GM15510 (cell line): ENCODE results near the gene MISP.

Source experiments
- POLR2A ChIP-seq: IDR thresholded peaks from 3 replicates; pipeline ENCODE4 v1.6.1; 2011; ENCODE audit warnings: borderline replicate concordance; ENCODE audit not compliant: insufficient read length; ENCODE audit errors: extremely low read depth

The MISP gene

DNA sequence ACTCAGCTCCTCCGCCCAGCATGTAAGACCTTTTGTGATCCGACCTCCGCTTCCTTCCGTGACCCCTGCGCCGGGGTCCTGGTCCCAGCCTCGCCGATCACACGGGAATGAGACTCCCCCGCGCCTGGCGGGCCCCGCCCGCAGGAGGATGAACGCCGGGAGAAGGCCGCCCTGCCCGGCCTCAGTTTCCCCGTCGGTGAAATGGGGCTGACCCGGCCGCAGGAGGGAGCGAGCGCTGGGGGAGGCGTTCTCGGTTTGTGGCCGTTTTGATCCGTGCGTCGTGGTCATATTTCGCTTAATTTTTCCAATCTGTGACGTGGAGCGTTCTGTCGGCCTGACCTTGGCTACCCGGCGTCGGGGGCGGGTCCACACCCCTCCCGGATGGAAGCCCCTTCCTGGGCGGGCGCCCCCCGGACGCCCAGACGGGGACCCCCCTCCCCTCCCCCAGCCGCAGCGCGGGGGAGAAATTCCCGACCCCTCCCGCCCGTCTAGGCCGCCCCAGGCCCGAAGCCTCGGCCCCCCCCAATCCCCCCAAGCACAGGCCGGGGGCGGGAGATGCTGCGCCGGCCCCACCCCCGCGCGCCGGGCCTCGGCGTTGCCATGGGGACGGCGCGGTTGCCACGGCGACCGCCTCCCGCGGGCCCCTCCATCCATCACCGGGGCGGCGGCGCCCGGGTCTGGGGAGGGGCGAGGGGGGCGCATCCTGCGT, 31.1 kb upstream of the MISP start:
- TF ChIP-seq POLR2A = no peak

DNA sequence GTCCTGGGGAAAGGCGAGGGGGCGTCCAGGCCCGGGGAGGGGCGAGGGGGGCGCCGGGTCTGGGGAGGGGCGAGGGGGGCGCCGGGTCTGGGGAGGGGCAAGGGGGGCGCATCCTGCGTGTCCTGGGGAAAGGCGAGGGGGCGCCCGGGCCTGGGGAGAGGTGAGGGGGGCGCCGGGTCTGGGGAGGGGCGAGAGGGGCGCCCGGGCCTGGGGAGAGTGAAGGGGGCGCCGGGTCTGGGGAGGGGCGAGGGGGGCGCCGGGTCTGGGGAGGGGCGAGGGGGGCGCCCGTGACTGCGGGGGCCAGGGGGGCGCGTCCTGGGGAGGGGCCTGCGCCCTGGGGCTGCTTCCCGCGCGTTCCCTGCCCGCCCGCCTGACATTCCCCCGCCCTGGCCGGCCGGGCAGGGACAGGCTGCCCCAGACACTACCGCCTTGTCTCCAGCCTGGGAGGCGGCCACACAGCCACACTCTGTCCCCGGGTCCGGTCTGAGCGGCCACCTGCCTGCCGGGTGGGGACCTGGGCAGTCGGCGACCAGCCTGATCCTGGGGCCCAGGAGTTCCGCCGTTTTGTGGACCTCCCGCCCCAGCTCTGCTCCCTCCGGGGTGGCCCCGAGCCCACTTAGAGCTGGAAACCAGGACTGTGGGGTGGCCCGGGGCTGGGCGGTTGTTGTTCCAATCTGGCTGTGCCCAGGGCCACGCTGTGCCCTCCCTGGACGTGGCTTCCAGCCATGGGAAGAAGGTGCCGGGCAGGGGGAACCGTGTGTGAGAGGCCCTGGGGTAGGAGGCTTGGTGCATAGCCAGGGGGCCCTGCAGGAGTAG, 30.4 kb upstream of the MISP start:
- no peak for TF ChIP-seq POLR2A

- TF ChIP-seq POLR2A = no peak
Observed at GRCh38 chr19:722553-723101, 28.3 kb upstream of the MISP start.

DNA sequence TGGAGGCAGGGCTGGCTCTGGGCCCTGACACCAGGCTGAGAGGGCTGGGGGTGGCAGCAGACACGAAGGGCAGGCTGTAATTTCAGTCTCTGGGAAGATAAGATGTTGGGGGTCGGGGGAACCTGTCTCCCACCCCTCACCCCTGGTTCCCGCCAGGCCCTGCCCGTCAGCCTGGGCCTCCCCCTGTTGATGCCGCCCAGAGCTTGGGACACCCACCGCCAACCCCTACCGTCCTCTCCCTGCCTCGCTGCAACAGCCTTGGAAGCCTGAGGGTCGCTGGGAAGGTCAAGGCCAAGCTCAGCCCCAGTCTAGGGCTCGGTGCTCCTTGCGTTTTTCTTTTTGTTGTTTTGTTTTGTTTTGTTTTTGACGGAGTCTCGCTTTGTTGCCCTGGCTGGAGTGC, 27.7 kb upstream of the MISP start:
- TF ChIP-seq POLR2A = no peak

DNA sequence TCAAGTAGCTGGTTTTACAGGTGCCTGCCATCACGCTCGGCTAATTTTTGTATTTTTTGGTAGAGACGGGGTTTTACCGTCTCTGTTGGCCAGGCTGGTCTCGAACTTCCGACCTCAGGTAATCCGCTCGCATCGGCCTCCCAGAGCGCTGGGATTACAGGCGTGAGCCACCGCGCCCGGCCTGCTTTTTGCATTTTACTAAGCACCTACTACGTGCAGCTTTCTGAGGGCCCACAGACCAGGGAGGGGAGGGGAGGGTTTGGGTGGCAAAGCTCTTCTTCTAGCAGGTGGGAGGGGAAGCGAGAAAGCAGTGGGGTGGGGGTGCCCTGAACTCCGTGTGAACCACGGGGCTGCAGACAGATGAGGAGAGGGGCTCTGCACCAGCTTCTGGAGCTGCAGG, 27.2 kb upstream of the MISP start:
- TF ChIP-seq POLR2A = no peak

- TF ChIP-seq POLR2A = no peak
Observed at GRCh38 chr19:725461-726089, 25.3 kb upstream of the MISP start.

GRCh38 chr19:726993-727956, 23.6 kb upstream of the MISP start:
- TF ChIP-seq POLR2A = no peak

DNA sequence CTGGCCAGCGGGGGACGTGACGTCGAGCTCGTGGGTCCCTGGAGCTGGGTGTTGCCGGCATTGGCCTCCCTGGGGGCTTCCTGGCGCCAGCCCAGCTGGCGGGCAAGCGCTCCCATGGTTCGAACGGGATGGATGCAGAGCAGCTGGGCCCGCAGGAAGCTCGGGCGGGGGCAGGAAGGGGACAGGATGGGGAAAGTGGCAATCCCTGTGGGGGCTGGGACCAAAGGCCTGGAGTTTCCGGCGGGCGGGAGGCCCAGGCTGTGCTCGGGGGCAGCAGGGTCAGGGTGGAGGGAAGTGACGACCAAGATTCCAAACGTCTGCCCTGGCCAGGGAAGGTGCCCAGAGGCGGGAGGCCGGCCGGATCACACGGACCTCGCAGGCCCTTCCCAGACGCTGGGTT, 22.9 kb upstream of the MISP start:
- no peak for TF ChIP-seq POLR2A

DNA sequence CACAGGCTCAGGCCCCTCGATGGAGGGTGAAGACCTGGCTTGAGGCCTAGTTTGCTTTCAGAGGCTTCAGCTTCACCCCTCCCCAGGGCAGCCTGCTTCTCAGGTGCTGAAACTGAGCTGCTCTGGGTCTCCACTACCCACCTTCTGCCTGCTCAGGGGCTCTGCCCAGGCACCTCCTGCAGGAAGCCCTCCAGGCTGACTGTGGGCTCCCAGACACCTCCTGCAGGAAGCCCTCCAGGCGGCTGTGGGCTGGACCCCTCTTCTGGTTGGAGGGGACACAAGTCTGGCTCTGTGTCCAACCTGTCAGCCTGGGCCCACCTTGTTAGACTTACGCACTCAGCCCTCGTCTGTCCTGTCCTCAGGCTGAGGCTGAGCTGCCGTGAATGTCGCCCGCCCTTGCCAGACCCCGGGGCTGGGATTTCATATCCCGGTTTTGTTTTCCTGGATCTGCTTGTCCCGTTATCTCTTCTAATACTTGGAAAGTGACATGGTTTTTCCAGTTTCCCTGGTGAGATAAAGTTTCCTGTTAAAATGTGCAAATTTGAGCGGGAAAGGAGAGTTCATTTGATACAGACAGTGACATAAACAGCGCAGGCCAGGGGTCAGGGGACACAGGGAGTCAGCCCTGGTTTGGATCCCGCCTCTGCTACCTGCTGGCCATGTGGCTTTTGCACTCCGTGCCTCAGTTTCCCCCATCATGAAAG, 20.8 kb upstream of the MISP start:
- no peak for TF ChIP-seq POLR2A

- no peak for TF ChIP-seq POLR2A
Observed at GRCh38 chr19:731000-731399, 19.9 kb upstream of the MISP start.

GRCh38 chr19:732148-733069, 18.5 kb upstream of the MISP start:
- TF ChIP-seq POLR2A = no peak

DNA sequence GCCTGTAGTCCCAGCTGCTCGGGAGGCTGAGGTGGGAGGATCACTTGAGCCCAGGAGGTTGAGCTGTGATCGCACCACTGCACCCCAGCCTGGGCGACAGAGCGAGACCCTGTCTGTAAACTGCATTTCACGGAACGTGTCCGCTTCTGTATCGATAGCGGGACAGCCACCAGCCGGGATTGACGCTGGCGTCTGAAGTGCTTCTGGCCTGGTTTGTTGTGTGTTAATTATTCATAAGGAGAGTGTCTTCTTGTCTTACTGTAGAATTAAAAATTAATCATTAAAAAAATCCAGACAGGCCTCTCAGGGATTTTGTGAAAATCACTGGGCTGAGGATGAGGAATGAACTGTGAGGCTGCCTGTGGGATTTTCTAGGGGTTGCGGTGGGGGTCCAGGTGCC, 16.2 kb upstream of the MISP start:
- TF ChIP-seq POLR2A = no peak

DNA sequence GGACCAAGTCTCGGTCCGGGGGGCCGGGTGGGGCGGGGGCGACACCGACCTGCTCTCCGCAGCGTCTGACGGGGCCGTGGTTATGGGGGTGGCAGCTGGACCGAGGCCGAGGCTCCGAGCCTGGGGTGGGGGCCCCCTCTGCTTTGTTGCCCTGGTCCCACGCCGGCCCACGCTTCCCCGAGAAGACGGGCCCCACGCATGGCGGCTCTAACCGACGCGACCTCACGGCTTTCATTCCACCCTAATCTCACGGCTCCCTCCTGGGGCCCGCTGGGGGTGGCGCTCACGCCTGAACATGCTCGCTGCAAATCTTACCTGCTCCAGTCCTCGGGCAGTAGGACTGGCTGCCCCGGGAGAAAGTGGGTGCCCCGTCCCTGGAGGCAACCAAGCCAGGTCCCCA, 14.8 kb upstream of the MISP start:
- no peak for TF ChIP-seq POLR2A

DNA sequence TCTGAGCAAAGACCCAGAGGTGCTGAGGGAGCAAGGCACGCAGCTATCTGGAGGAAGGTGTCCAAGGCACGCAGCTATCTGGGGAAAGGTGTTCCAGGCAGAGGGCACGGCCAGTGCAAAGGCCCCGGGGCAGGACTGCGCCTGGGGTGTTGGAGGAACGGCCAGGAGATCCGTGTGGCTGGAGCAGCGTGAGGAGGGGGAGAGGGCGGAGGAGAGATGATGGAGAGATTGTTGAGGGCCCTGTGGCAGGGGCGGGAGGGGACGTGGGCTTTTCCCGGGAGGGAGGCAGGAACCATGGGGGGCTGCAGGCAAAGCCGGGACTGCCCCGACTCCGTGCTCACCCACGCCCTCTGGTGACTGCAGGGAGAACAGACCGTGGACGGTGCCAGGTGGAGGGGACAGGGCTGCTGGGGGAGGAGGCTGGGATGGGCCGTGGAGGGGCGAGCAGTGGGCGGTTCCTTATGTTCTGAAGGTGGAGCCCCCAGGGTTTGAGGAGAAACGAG, 13.3 kb upstream of the MISP start:
- TF ChIP-seq POLR2A = no peak
